HG03064 (cell line): ENCODE measurements around the gene RHOB.
"Not testable (repeated sequence)": the region's sequence is repeated elsewhere in the genome, so short reads cannot be mapped to it uniquely, and the experiment has no call there.

ENCODE experiments used
- ATAC-seq: cut with Tn5 transposase; IDR thresholded peaks from one replicate; pipeline ENCODE4 v1.9.1; 2021; ENCODE audit warnings: low read depth; ENCODE audit not compliant: unreplicated experiment

Gene RHOB

GRCh38 chr2:20446917-20447436 lies at the start of gene RHOB:
TSS of gene RHOB (plus strand) at chr2:20447074. CDS start at chr2:20447466, 392 bp downstream.
- ATAC-seq: peak; percentile 97

- no peak for ATAC-seq
Observed at GRCh38 chr2:20397811-20398447, 48.9 kb upstream of the RHOB start.

GRCh38 chr2:20398956-20399567 lies 47.8 kb upstream of the RHOB start:
- ATAC-seq: no peak

- no peak for ATAC-seq
Observed at GRCh38 chr2:20400306-20400705, 46.6 kb upstream of the RHOB start.

- ATAC-seq: no peak
Observed at GRCh38 chr2:20400787-20401488, 45.9 kb upstream of the RHOB start.

- ATAC-seq: no peak
Observed at GRCh38 chr2:20401489-20401835, 45.4 kb upstream of the RHOB start.

DNA sequence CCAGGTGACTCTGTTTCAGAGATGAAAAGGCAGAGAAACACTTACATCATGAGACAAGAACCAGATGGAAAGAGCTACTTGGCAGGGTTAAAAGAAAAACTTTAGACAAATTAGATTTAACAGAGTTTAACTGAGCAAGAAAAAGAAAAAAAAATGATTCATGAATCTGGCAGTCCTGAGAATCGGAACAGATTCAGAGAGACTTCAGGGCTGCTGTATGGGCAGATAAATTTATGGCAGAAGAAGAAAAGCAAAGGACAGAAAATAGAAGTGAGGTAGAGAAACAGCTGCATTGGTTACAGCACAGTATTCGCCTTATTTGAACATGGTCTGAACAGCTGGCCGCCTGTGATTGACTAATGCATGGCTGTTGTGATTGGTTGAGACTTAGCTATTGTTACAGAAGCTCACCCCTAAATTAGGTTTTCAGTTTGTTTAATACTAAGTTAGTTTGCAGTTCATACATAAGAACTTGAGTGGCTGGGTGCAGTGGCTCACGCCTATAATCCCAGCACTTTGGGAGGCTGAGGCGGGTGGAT lies 43.0 kb upstream of the RHOB start:
- no peak for ATAC-seq

GRCh38 chr2:20404950-20405349 lies 41.9 kb upstream of the RHOB start:
- no peak for ATAC-seq

DNA sequence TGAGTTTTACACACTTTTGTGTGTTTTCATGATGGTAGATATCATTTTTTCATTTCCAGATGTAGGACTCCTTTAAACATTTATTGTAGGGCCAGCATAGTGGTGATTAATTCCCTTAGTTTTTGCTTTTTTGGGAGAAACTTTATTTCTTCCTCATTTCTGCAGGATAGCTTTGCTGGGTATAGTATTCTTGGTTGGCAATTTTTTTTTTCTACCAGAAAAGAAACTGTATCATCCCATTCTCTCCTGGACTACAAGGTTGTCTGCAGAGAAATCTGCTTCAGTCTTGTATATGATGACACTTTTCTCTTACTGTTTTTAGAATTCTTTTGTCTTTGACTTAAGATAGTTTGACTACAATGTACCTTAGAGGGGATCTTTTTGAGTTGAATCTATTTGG lies 37.8 kb upstream of the RHOB start:
- no peak for ATAC-seq

DNA sequence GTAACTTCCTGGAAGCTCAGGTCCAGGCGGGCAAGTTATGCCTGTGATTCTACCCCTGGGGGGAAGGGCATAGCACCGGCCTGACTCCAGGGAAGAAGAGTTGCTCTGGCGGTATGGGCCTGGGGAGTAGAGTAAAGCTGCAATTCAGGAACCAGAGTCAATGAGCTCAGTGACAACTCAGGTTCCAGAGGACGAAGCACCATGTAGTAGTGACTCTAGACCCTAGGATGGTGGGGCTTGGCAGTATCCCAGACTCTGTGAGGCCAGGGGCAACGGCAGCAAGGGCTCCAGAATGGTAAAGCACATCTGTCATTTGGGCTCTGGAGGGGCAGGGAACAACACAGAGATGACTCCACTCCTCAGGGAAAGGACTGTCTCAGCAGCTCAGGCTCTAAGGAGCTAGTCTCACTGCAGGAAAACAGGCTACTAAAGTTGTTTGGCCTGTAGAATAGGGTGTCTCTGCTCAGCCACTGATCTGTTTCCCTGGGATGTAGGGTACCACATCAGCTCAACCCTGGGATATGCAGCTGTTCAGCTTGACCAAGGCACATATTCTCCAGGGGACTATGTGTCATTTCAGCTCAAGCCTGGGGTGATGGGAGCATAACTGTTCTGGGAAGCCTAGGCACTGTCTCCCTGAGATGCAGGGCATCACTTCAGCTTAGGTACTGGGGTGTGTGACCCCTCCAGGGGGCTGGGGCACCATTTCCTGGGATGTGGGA lies 36.2 kb upstream of the RHOB start:
- no peak for ATAC-seq

- peak; percentile 99 for ATAC-seq
Observed at GRCh38 chr2:20411361-20411894, 35.4 kb upstream of the RHOB start.

GRCh38 chr2:20414806-20415205 lies 32.1 kb upstream of the RHOB start:
- ATAC-seq: no peak

DNA sequence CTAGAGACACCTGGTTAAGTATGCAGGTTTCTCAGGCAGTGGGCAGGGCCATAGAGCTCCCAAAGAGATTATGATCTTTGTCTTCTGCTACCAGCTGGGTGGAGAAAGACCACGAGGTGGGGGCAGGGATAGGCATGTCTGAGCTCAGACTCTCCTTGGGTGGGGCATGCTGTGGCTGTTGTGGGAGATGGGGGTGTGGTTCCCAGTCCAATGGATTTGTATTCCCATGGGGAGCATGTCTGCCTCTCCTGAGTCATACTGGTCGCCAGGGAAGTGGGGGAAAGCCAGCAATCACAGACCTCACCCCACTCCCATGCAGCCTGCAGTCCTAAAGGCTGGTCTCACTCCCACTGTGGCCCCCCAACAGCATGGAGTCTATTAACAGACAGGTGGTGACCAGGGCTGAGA lies 31.4 kb upstream of the RHOB start:
- no peak for ATAC-seq

- ATAC-seq: no peak
Observed at GRCh38 chr2:20416723-20417122, 30.2 kb upstream of the RHOB start.

DNA sequence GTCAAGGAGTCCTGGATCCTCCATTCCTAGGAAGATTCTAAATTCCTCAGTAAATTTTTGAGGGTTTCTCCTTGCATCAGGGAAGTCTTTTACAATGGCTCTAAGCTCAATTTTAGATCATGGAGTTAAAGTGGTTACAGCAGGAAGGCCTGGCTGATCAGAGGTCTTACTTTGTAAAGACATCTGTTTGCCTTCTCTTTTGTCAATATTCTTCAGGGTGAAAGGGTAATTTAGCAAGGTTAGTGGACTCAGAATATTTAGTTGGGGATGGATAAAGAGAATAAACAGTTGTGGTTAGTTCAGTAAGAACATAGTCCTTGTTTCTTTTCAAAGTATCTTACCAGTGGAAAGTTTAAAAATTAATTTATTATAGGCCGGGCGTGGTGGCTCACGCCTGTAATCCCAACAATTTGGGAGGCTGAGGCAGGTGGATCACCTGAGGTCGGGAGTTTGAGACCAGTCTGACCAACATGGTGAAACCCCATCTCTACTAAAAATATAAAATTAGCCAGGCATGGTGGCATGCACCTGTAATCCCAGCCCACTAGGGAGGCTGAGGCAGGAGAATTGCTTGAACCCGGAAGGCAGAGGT lies 29.5 kb upstream of the RHOB start:
- ATAC-seq: not testable (repeated sequence)

GRCh38 chr2:20418519-20418918 lies 28.4 kb upstream of the RHOB start:
- no peak for ATAC-seq

DNA sequence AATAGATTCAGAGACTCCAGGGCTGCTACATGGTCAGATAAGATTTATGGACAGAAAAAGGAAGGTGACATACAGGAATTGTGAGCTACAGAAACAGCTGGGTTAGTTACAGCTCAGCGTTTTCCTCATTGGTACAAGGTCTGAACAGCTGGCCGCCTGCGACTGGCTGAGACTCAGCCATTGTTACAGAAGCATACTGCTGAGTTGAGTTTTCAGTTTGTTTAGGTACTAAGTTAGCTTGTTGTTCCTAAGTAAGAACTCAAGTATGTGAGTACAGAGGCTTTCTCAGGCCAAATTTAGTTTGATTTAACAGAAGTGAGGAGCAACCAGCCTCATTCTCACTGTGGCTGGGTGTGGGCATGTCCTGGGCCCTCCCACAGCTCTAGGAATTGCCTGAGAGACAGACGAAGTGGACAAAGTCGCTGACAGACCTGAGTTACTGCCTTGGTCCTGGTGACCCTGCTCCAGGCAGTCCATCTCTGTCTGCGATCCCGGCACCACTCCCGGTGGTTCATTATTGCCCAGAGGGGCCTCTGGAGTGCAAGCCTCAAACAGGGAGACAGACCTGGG lies 27.8 kb upstream of the RHOB start:
- no peak for ATAC-seq

DNA sequence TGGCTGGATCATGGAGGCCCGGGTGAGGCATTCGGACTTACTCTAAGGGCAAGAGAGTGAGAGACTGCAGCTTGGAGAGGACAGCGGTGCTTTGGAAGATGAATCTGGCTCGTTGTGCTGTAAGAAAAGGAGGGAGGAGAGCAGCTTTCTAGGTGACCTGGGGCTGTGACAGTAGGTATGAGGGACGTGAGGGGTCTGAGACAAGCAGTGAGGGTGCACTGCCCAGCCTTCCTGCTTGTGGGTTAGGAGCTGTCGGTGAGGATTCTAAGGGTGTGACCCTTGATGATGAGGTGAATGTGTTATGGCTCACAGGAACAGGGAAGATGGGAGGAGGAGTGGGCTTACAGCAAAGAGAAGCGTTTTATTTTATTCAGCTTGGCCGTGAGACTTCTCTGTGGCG lies 27.1 kb upstream of the RHOB start:
- no peak for ATAC-seq

DNA sequence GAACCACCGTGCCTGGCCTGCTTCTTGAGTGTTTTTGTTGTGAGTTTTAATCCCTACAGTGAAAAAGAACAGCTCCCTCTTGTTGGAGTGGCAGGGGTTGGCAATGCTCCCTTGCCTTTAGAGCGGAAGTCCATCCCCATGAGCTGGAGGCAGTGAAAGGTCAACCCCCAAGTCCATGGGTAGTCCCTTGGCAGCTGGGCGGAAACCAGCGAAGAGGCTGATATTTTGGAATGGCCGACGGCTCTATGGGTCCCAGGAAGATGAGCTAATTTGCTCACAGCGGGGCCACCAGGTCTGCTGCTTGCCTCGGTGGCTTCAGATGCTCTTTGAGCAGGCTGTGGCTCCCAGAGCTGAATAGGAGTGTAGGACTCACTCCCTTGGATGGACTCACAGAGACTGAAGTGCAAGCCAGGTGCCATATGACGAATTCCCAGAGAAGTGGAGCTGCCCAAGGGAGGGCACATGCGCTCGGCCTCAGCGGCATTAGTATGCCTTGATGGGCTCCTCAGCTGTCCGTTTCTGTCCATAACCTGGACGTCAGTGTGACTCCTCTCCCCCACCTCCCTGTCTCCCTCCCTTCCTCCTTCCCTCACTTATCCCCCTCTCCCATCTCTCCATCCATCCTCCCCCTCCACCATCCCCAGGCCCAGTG lies 25.4 kb upstream of the RHOB start:
- no peak for ATAC-seq
